Lower lobe of right lung (tissue), 2 donors: ENCODE measurements around the gene TMEM165. TPM values are rescaled to one million over a fixed set of nuclear protein-coding genes. Genes with fewer than 3 reads are reported as not detected.
A peak's percentile ranks its signal among the peaks of the same experiment; 100 is the strongest.

ENCODE experiments used
- ATAC-seq, 2 donors: fragments of 200-7000 bp; cut with Tn5 transposase; one replicate each; pipeline ENCODE4 v1.9.1; 2020 to 2022; ENCODE audit warnings: mild to moderate bottlenecking in 2 of 2, moderate library complexity in 2 of 2
- DNase-seq: peaks from one replicate; pipeline ENCODE4 v3.0.0-alpha.2; 2020
- H3K27ac ChIP-seq: fragments of 200-600 bp; one replicate; pipeline ENCODE4 v1.8.0; 2022
- H3K27me3 ChIP-seq: fragments of 200-600 bp; one replicate; pipeline ENCODE4 v1.8.0; 2022; ENCODE audit warnings: low read depth
- H3K36me3 ChIP-seq: fragments of 200-600 bp; one replicate; pipeline ENCODE4 v1.8.0; 2022; ENCODE audit warnings: mild to moderate bottlenecking
- H3K4me1 ChIP-seq: fragments of 200-600 bp; one replicate; pipeline ENCODE4 v1.8.0; 2022
- H3K4me3 ChIP-seq: fragments of 200-600 bp; one replicate; pipeline ENCODE4 v1.8.0; 2022; ENCODE audit warnings: mild to moderate bottlenecking
- H3K9me3 ChIP-seq: fragments of 200-600 bp; one replicate; pipeline ENCODE4 v1.8.0; 2022
- intact Hi-C: fragments of 100-400 bp; cut with DNase I; formaldehyde crosslinking; loops from one replicate; pipeline ENCODE4 v1.11.0; 2022
- total RNA-seq: library from RNA; stranded (reverse); fragmentation: NEBNext Ultra II Directional; extraction: Animal tissue kit (Norgen Biotek cat#: 25700); gene quantifications from one replicate; pipeline ENCODE4 v1.2.1, GENCODE V29; 2021
- TF ChIP-seq, protein P1 (sequence below): fragments of 200-600 bp; IDR thresholded peaks from one replicate; pipeline ENCODE4 v1.8.0; 2022; ENCODE audit warnings: antibody characterized with exemption, mild to moderate bottlenecking
- donor health status: DM: no; HTN: yes; CAD: no; lungs with severe emphysema.

TMEM165 gene
- total RNA-seq, 1 donor from 2014 or later, result 140 TPM

DNA sequence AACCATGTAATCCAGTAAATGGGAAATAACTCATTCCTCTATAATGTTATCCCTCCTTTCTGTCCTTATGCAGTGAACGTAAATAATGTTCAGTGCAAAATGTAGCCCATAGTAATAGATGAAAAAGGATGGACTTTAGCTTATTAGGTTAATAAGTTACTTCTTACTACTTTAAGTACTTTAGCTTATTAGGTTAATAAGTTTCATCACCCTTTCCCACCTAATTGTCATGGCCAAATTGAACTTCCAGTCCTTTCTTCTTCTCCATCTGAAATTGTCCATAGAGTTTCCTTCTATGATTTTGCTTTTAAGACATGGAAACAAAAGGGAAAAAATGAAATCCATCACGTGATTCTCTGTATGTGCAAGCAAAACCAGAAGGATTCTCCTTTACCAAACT, 15.2 kb upstream of the TMEM165 start:
- intact Hi-C loops, result no loop called here
- Histone ChIP-seq H3K4me3 (no peak overlapping the region), H3K27me3 (no peaks in the 10 kb centered on the region), H3K27ac (no peak overlapping the region), H3K4me1 (peaks cover 6% of the 10 kb centered on the region), H3K9me3 (no peaks in the 10 kb centered on the region), H3K36me3 (no peaks in the 10 kb centered on the region)
- ATAC-seq (no peak), DNase-seq (no peak)
- TF ChIP-seq, protein P1, sequence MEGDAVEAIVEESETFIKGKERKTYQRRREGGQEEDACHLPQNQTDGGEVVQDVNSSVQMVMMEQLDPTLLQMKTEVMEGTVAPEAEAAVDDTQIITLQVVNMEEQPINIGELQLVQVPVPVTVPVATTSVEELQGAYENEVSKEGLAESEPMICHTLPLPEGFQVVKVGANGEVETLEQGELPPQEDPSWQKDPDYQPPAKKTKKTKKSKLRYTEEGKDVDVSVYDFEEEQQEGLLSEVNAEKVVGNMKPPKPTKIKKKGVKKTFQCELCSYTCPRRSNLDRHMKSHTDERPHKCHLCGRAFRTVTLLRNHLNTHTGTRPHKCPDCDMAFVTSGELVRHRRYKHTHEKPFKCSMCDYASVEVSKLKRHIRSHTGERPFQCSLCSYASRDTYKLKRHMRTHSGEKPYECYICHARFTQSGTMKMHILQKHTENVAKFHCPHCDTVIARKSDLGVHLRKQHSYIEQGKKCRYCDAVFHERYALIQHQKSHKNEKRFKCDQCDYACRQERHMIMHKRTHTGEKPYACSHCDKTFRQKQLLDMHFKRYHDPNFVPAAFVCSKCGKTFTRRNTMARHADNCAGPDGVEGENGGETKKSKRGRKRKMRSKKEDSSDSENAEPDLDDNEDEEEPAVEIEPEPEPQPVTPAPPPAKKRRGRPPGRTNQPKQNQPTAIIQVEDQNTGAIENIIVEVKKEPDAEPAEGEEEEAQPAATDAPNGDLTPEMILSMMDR, result no peak

DNA sequence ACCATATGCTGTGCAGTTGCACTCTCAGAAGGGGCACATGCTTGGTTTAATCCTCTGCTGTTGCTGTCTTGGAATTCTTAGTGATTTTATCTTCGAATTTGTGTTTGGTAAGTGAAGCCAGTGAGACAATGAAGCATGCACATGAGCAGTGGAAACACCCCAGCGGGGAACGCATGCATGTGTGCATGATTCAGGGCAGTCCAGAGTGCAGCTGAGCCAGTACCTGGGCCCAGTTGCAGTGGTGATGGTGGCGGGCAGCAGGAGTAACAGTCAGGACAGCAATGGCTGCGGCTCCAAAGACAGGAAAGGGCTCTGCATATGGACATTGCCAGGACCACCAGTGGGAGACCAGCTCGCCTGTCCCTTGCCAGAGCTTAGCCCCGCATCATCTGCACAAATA, 14.3 kb upstream of the TMEM165 start:
- Histone ChIP-seq H3K36me3 (no peaks in the 10 kb centered on the region), H3K4me1 (peaks cover 6% of the 10 kb centered on the region), H3K9me3 (no peaks in the 10 kb centered on the region), H3K27me3 (no peaks in the 10 kb centered on the region), H3K27ac (no peak overlapping the region), H3K4me3 (no peak overlapping the region)
- ATAC-seq (no peak), DNase-seq (no peak)
- intact Hi-C loops, result no loop called here
- TF ChIP-seq, protein P1, result no peak

DNA sequence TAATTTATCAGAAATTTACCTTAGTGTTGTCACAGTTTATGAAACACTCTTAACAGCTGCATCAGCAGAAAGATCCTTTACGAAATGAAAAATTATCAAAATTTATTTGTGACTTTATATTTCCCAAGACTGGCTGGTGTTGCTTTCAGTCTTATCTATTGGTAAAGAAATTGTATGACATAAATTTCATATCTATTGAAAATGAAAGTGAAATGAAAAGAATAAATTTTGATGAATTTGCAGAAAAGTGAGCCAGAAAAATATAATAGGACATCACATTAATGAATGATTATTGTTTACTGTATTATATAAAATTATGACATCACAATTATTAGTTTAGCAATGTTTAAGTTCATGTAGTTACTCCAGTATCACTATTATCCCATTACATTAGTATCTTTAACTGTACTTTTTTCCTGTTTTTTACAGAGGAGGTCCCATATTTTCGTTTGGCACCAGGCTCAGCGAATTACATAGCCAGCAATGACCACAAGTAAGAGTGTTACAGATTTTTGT, 13.2 kb upstream of the TMEM165 start:
- DNase-seq, result no peak
- Histone ChIP-seq H3K27me3 (no peaks in the 10 kb centered on the region), H3K4me1 (peaks cover 6% of the 10 kb centered on the region), H3K4me3 (no peak overlapping the region), H3K36me3 (no peaks in the 10 kb centered on the region), H3K27ac (no peak overlapping the region), H3K9me3 (no peaks in the 10 kb centered on the region)
- no peak for ATAC-seq
- intact Hi-C loops, result no loop called here
- TF ChIP-seq, protein P1, result no peak

DNA sequence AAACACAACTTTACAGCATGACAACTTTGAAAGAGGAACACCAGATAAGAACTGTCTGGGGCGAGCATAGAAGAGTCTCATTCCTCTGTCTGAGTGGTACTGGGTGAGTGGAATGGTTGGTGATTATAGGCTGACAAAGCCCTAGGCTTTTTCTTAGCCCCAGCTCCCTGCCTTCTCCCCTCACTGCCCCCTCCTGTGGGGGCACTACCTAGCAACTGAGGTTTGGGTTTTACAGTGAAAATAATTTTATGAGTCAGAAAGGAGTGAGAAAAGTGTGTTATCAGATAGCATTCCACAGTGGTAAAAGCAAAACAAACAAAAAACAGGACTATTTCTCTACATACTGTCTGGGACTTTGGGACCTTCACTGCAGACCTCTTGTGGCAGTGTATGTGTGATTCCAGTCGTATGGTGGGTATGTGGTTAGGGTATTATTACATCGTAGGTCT, 10.5 kb upstream of the TMEM165 start:
- Histone ChIP-seq H3K4me3 (no peak overlapping the region), H3K9me3 (no peaks in the 10 kb centered on the region), H3K4me1 (peaks cover 6% of the 10 kb centered on the region), H3K27ac (no peak overlapping the region), H3K27me3 (no peaks in the 10 kb centered on the region), H3K36me3 (no peaks in the 10 kb centered on the region)
- TF ChIP-seq, protein P1, result no peak
- DNase-seq (no peak), ATAC-seq (peak in 1 of 2 donors; percentile 80)
- intact Hi-C loops, result no loop called here

DNA sequence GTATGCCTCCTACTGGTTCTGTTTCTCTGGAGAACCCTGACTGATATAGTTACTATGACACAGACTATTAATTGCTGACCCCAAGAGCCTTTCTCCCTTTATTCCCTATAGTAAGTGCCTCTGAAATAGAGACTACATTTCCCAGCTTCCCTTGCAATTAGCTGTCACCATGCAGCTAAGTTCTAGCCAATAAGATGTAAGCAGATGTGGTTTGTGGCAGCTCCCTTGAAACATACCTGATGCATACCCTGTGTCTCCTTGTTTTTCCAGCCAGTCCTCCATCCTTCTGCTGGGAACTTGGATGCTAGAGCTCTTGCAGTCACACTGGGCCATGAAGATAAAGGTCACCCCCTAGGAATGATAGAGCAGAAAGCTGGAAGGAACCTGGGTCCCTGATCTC, 9.7 kb upstream of the TMEM165 start:
- Histone ChIP-seq H3K27ac (no peak overlapping the region), H3K36me3 (no peaks in the 10 kb centered on the region), H3K9me3 (no peaks in the 10 kb centered on the region), H3K4me1 (peaks cover 6% of the 10 kb centered on the region), H3K27me3 (no peaks in the 10 kb centered on the region), H3K4me3 (no peak overlapping the region)
- ATAC-seq, result peak; percentile 51 to 83
- DNase-seq, result no peak
- TF ChIP-seq, protein P1, result no peak
- intact Hi-C loops, result no loop called here

DNA sequence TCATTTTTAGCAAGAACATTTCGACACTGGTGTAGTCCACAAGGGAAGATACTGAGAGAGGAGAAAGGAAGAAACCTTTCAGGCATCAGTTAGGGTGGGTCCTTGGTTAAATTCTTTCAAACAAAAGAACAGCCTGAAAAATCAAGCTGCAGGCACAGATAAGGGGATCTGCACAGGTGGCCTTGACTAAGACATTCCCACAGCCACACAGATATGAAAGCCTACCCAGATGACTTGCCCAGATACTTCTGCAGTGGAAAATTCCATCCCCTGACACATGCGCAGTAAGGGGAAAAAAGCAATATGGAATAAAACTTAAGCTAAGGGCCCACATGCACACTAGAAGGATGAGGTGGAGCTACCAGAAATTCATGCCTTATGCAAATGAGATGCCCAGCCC, 8.9 kb upstream of the TMEM165 start:
- intact Hi-C loops, result no loop called here
- TF ChIP-seq, protein P1, result no peak
- DNase-seq (no peak), ATAC-seq (no peak)
- Histone ChIP-seq H3K4me3 (no peak overlapping the region), H3K36me3 (no peaks in the 10 kb centered on the region), H3K27me3 (no peaks in the 10 kb centered on the region), H3K4me1 (peaks cover 5% of the 10 kb centered on the region), H3K9me3 (no peaks in the 10 kb centered on the region), H3K27ac (no peak overlapping the region)
